Loucy (cell line): ENCODE data around the gene CFAP100.

Source experiments
- H2AFZ ChIP-seq: fragments of 200-600 bp; sonication (generic); 2 replicates; pipeline ENCODE4 v1.6.0; 2016; ENCODE audit warnings: antibody characterized with exemption, mild to moderate bottlenecking, low read length, moderate library complexity
- H3F3A ChIP-seq: fragments of 200-600 bp; 2 replicates; pipeline ENCODE4 v1.6.0; 2016; ENCODE audit warnings: antibody characterized with exemption, low read depth, mild to moderate bottlenecking
- H3K27me3 ChIP-seq: fragments of 200-600 bp; sonication (generic); 2 replicates; pipeline ENCODE4 v1.6.1; 2014; ENCODE audit warnings: low read length, mild to moderate bottlenecking; ENCODE audit not compliant: insufficient read depth, poor library complexity, severe bottlenecking
- H3K36me3 ChIP-seq: fragments of 200-600 bp; sonication (generic); 2 replicates; pipeline ENCODE4 v1.6.1; 2016; ENCODE audit warnings: low read length; ENCODE audit not compliant: insufficient read depth
- H3K4me1 ChIP-seq: fragments of 200-600 bp; sonication (generic); 2 replicates; pipeline ENCODE4 v1.5.1; 2014; ENCODE audit warnings: low read length, mild to moderate bottlenecking; ENCODE audit not compliant: insufficient read depth, poor library complexity, severe bottlenecking
- H3K4me2 ChIP-seq: fragments of 200-600 bp; sonication (generic); 2 replicates; pipeline ENCODE4 v1.6.0; 2014; ENCODE audit warnings: antibody characterized with exemption, low read length, low read depth, mild to moderate bottlenecking; ENCODE audit not compliant: poor library complexity, severe bottlenecking
- H3K4me3 ChIP-seq: fragments of 200-600 bp; sonication (generic); 2 replicates; pipeline ENCODE4 v1.5.1; 2014; ENCODE audit warnings: low read length, mild to moderate bottlenecking, mixed read lengths; ENCODE audit not compliant: poor library complexity, severe bottlenecking
- H3K79me2 ChIP-seq: fragments of 200-600 bp; sonication (generic); 2 replicates; pipeline ENCODE4 v1.6.1; 2014; ENCODE audit warnings: low read length; ENCODE audit not compliant: insufficient read depth
- H3K9ac ChIP-seq: fragments of 200-600 bp; sonication (generic); 2 replicates; pipeline ENCODE4 v1.6.0; 2014; ENCODE audit warnings: mild to moderate bottlenecking, low read depth, low read length, moderate library complexity; ENCODE audit not compliant: poor library complexity, severe bottlenecking
- H3K9me2 ChIP-seq: fragments of 200-600 bp; sonication (generic); replicated peaks from 2 replicates; pipeline ENCODE4 v1.6.1; 2016; ENCODE audit warnings: low read depth, low read length, mixed read lengths
- H3K9me3 ChIP-seq: fragments of 200-600 bp; sonication (generic); 2 replicates; pipeline ENCODE4 v1.6.1; 2014; ENCODE audit warnings: mild to moderate bottlenecking, antibody characterized with exemption, low read length, low read depth; ENCODE audit not compliant: insufficient read depth
- H4K20me1 ChIP-seq: fragments of 200-600 bp; sonication (generic); 2 replicates; pipeline ENCODE4 v1.6.0; 2014; ENCODE audit warnings: antibody characterized with exemption, low read length, mild to moderate bottlenecking; ENCODE audit not compliant: insufficient read depth, poor library complexity, severe bottlenecking
- CTCF ChIP-seq: fragments of 200-600 bp; sonication (generic); conservative IDR thresholded peaks from 2 replicates; pipeline ENCODE4 v1.5.1; 2014; ENCODE audit warnings: mild to moderate bottlenecking, antibody characterized with exemption, low read length
- EZH2phosphoT487 ChIP-seq: fragments of 200-600 bp; IDR thresholded peaks from 2 replicates; pipeline ENCODE4 v1.6.1; 2018; ENCODE audit warnings: antibody characterized with exemption, mild to moderate bottlenecking, moderate library complexity, borderline replicate concordance

CFAP100 gene

GRCh38 chr3:126466886-126467610 lies 72.3 kb downstream of the CFAP100 start:
- Histone ChIP-seq H3K27me3 (no peaks in the 10 kb centered on the region), H3K9ac (peak overlapping the region; percentile 6), H3K9me3 (no peaks in the 10 kb centered on the region), H3K36me3 (peaks cover 87% of the 10 kb centered on the region), H3K79me2 (peaks cover 92% of the 10 kb centered on the region), H3K4me2 (peak overlapping the region; percentile 94), H3K4me1 (peaks cover 48% of the 10 kb centered on the region), H3K4me3 (peak overlapping the region; percentile 2), H3F3A (no peaks in the 10 kb centered on the region), H4K20me1 (peaks cover 76% of the 10 kb centered on the region), H2AFZ (no peak overlapping the region), H3K9me2 (no peaks in the 10 kb centered on the region)
- TF ChIP-seq EZH2phosphoT487 = no peak
- TF ChIP-seq CTCF = no peak

GRCh38 chr3:126467611-126467955 lies 72.9 kb downstream of the CFAP100 start:
- peak overlapping the region; percentile 6 for H3K9ac ChIP-seq
- TF ChIP-seq EZH2phosphoT487 = no peak
- H3K27me3 ChIP-seq = no peaks in the 10 kb centered on the region
- peaks cover 51% of the 10 kb centered on the region for H3K4me1 ChIP-seq
- peaks cover 93% of the 10 kb centered on the region for H3K79me2 ChIP-seq
- H3K9me3 ChIP-seq = no peaks in the 10 kb centered on the region
- no peaks in the 10 kb centered on the region for H3K9me2 ChIP-seq
- peaks cover 80% of the 10 kb centered on the region for H4K20me1 ChIP-seq
- H2AFZ ChIP-seq = no peak overlapping the region
- H3K36me3 ChIP-seq = peaks cover 81% of the 10 kb centered on the region
- H3K4me2 ChIP-seq = peak overlapping the region; percentile 94
- H3K4me3 ChIP-seq = peak overlapping the region; percentile 2
- H3F3A ChIP-seq = no peaks in the 10 kb centered on the region

GRCh38 chr3:126468028-126468891 lies 73.6 kb downstream of the CFAP100 start:
- Histone ChIP-seq H4K20me1 (peaks cover 86% of the 10 kb centered on the region), H3K9me2 (no peaks in the 10 kb centered on the region), H3K4me2 (peak overlapping the region; percentile 94), H3K9me3 (no peaks in the 10 kb centered on the region), H3K36me3 (peaks cover 77% of the 10 kb centered on the region), H2AFZ (no peak overlapping the region), H3K79me2 (peaks cover 97% of the 10 kb centered on the region), H3K4me1 (peaks cover 58% of the 10 kb centered on the region), H3F3A (no peaks in the 10 kb centered on the region), H3K9ac (no peak overlapping the region), H3K4me3 (peak overlapping the region; percentile 13), H3K27me3 (no peaks in the 10 kb centered on the region)
- TF ChIP-seq EZH2phosphoT487 (no peak), CTCF (no peak)
